WI38 (cell line): ENCODE data around the gene CTSZ.

Experiments
- H3K4me3 ChIP-seq: 2 replicates; pipeline ENCODE4 v1.5.1; 2011; ENCODE audit warnings: low read depth, mild to moderate bottlenecking, control low read depth, low read length
- CTCF ChIP-seq: IDR thresholded peaks from 2 replicates; pipeline ENCODE4 v1.5.1; 2012; ENCODE audit warnings: low read depth, mild to moderate bottlenecking, control low read depth, low read length

CTSZ gene

DNA sequence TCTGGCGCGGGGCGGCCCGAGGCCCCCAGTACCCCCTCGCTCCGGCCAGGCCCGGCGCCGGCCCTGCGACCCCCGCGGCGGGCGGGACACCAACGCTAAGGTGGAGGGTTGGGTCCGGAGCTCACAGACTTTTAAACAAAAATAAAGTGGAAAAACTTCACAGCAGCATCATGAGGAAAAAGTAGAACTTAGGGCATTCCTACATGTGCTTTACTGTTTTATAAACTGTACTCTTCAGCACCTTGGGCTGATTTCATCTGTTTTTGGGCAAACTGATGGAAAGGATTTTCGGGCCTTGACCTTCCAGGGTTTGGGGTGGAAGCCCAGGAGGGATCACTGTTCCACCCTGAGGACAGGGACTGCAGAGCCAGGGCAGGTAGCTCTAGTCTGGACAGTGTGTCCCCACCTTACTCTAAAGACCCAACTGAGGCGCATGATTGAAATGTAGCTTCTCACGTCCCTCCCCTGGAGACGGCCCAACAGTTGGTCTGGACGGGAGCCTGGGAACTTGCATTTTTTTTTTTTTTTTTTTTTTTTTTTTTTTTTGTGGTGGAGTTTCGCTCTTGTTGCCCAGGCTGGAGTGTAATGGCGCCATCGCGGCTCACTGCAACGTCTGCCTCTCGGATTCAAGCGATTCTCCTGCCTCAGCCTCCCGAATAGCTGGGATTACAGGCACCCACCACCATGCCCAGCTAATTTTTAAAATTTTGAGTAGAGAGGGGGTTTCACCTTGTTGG is 25.3 kb downstream of the CTSZ start:
- TF ChIP-seq CTCF: no peak
- peak overlapping the region; percentile 76 for H3K4me3 ChIP-seq

DNA sequence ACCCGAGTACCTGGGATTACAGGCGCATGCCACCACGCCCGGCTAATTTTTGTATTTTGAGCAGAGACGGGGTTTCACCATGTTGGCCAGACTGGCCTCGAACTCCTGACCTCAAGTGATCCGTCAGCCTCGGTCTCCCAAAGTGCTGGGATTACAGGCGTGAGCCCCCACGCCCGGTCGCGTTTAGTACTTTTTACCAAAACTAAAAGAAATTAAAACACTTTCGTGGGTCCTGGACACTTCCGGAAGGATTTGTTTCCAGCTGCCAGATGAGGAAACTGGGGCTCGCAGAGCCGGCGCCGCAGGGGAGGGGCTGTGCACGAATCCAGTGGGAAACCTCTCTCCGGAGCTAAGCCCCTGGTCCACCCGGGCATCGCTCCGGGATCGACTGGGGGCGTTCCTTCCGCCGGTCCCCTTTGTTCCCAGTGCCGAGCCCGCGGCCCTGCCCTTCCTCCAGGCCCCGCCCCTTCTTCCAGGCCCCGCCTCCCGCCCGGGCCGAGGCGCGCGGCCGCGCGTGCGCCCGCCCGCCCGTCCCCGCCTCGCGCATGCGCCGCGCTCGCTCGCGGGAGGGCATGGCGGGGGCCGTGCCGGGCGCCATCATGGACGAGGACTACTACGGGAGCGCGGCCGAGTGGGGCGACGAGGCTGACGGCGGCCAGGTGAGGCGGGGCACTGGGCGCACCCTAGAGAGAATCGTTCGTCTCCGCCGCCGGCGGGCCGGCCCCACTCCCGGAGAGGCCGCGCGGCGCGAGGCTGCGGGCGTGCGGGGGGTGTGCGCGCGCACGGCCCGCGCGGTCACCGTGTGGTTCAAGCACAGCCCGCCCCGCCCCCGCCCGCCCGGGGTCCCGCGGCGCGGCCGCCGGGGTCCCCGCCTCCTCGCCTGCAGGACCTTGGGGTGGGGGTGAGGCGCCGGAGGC is 26.1 kb downstream of the CTSZ start, which contains the start of gene NELFCD:
TSS of gene NELFCD (plus strand) at position 546 of the 917 bp plus-strand sequence. CDS start at position 600, 54 bp downstream.
- TF ChIP-seq CTCF: no peak
- H3K4me3 ChIP-seq: peak within 1 kb of the TSS; percentile 76

- H3K4me3 ChIP-seq: no peak overlapping the region
- TF ChIP-seq CTCF: no peak
These were observed 28.5 kb downstream of the CTSZ start for GRCh38 chr20:58978351-58979190.

DNA sequence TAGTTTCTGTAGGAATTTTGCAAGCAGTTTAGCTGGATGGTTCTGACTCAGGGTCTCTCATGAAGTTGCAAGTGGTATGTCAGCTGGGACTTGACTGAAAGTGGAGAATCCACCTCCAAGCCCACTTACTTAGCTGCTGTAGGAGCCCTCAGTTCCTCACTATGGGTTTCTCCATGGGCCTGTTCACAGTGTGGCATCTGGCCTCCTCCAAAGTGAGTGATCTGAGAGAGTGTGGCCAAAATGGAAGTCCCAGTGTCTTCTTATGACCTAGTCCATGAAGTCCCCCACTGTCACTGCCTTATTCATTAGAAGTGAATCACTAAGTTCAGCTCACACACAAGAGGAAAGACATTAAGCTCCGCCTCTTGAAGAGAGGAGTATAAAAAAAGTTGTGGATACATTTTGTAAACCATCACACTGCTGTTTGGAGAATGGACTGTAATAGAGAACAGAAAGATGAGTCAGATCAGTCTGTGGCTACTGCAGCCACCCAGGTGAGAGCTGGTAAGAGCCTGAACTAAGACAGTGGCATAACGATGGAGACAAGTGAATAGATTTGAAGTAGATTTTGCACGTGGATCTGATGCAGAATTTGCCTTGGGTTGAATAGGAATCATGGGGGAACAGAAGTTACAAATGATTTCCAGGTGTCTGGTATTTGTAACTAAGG is 30.9 kb downstream of the CTSZ start:
- no peak overlapping the region for H3K4me3 ChIP-seq
- no peak for TF ChIP-seq CTCF

DNA sequence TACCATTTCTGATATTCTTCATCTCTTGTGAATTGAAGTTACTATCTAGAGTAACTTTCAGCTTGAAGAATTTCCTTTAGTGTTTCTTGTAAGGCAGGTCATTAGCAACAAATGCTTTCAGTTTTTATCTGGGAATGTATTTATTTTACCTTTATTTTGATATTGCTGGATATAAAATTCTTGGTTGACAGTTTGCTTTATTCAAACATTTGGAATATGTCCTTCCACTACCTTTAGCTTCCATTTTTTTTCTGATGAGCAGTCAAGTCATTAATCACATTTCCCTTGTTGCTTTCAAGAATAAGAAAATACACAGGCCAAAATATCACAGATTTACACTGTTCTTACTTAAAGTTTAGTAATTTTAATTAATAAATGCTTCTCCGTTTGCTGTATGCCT is 31.7 kb downstream of the CTSZ start:
- TF ChIP-seq CTCF: no peak

DNA sequence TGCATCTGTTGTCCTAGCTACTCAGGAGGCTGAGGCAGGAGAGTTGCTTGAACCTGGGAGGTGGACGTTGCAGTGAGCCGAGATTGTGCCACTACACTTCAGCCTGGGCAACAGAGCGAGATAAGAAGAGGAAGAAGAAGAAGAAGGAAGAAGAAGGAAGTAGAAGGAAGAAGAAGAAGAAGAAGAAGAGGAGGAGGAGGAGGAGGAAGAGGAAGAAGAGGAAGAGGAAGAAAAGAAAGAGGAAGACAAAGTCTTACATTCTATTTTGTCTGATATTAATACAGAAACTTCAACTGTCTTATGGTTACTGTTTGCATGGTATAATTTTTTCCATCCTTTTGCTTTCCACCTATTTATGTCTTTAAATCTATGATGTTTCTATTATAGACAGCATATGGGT is 33.2 kb downstream of the CTSZ start:
- no peak overlapping the region for H3K4me3 ChIP-seq
- no peak for TF ChIP-seq CTCF

More for the DNA sequence above, 31.7 kb downstream of the CTSZ start:
- no peak overlapping the region for H3K4me3 ChIP-seq
